ENCODE measurements around the gene GABRD.

GABRD gene

DNA sequence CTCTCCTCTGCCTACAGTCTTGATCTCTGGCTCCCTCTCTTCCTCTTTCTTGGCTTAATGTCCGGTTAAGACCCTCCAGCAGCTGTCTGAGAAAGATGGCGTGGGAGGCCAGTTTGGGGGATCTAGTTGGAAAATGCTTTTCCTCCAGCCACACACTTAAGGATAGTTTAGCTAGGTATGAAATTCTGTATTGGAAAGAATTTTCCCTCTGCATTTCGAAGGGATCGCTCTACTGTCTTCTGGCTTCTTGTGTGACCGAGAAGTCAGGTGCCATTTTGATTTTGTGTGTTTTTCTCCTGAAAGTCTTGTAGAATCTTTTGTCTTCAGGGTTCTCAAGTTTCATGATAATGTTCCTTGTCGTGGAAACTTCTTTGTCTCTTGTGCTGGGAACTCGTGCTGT lies 59.0 kb downstream of the GABRD start:
- ATAC-seq, result no peak
- TF ChIP-seq ZNF565 (CRISPR knock-in tag; conservative IDR thresholded peaks at IDR 0.05; ENCODE audit: low read depth) (no peak), ZNF70 (CRISPR knock-in tag; IDR thresholded peaks at IDR 0.05) (no peak), ZNF8 (CRISPR knock-in tag; IDR thresholded peaks at IDR 0.05) (no peak), PPARA (CRISPR knock-in tag; IDR thresholded peaks at IDR 0.05; ENCODE audit: borderline replicate concordance) (no peak), ARNTL (CRISPR knock-in tag; IDR thresholded peaks at IDR 0.05; ENCODE audit: borderline replicate concordance, low read depth) (no peak), TOX (CRISPR knock-in tag; IDR thresholded peaks at IDR 0.05; ENCODE audit: borderline replicate concordance) (no peak), ZC3H10 (CRISPR knock-in tag; IDR thresholded peaks at IDR 0.05) (no peak)
- TF ChIP-seq, protein P1, sequence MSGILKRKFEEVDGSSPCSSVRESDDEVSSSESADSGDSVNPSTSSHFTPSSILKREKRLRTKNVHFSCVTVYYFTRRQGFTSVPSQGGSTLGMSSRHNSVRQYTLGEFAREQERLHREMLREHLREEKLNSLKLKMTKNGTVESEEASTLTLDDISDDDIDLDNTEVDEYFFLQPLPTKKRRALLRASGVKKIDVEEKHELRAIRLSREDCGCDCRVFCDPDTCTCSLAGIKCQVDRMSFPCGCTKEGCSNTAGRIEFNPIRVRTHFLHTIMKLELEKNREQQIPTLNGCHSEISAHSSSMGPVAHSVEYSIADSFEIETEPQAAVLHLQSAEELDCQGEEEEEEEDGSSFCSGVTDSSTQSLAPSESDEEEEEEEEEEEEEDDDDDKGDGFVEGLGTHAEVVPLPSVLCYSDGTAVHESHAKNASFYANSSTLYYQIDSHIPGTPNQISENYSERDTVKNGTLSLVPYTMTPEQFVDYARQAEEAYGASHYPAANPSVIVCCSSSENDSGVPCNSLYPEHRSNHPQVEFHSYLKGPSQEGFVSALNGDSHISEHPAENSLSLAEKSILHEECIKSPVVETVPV (CRISPR knock-in tag; IDR thresholded peaks at IDR 0.05), result no peak

DNA sequence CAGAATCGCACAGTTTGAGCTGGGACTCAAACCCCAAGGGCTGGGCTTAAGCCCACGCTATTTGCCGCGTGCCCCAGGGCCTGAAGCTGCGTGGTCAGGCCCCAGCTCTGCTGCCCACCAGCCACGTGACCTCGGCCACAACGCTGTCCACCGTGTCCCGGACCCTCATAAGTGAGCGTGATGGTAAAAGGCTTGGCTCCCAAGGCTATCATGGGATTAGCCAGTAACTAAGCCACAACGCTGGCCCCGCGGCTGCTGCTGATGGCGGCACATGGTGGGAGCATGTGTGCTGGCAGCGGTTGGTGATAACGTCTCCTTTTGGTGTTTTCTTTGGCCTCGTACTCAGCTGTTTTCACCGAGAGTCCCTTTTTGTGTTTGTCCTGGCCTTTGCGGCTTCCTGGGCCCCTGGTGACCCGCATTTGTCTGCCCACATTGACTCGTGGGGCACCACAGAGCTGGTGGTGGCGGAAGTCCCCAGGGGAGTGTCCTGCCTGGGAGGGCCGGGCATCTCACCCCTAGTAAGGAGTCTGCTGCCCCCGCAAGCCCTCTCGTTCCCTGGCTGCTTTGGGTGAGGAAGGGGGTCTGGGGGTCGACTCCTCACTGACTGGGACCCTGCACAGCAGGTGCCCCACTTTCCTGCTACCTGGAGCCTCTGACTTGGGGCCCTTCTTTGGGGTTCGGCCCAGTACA lies 60.4 kb downstream of the GABRD start:
- TF ChIP-seq OSR1 (CRISPR knock-in tag; IDR thresholded peaks at IDR 0.05) (no peak), ZNF70 (CRISPR knock-in tag; IDR thresholded peaks at IDR 0.05) (no peak), ESRRG (CRISPR knock-in tag; IDR thresholded peaks at IDR 0.05) (no peak), CSDC2 (CRISPR knock-in tag; IDR thresholded peaks at IDR 0.05) (no peak), ZFP3 (CRISPR knock-in tag; IDR thresholded peaks at IDR 0.05) (no peak), ZC3H10 (CRISPR knock-in tag; IDR thresholded peaks at IDR 0.05) (no peak), TOX (CRISPR knock-in tag; IDR thresholded peaks at IDR 0.05; ENCODE audit: borderline replicate concordance) (no peak), ZFP30 (CRISPR knock-in tag; IDR thresholded peaks at IDR 0.05) (no peak)
- TF ChIP-seq, protein P2, sequence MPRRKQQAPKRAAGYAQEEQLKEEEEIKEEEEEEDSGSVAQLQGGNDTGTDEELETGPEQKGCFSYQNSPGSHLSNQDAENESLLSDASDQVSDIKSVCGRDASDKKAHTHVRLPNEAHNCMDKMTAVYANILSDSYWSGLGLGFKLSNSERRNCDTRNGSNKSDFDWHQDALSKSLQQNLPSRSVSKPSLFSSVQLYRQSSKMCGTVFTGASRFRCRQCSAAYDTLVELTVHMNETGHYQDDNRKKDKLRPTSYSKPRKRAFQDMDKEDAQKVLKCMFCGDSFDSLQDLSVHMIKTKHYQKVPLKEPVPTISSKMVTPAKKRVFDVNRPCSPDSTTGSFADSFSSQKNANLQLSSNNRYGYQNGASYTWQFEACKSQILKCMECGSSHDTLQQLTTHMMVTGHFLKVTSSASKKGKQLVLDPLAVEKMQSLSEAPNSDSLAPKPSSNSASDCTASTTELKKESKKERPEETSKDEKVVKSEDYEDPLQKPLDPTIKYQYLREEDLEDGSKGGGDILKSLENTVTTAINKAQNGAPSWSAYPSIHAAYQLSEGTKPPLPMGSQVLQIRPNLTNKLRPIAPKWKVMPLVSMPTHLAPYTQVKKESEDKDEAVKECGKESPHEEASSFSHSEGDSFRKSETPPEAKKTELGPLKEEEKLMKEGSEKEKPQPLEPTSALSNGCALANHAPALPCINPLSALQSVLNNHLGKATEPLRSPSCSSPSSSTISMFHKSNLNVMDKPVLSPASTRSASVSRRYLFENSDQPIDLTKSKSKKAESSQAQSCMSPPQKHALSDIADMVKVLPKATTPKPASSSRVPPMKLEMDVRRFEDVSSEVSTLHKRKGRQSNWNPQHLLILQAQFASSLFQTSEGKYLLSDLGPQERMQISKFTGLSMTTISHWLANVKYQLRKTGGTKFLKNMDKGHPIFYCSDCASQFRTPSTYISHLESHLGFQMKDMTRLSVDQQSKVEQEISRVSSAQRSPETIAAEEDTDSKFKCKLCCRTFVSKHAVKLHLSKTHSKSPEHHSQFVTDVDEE (CRISPR knock-in tag; IDR thresholded peaks at IDR 0.05), result no peak
- no peak for ATAC-seq

DNA sequence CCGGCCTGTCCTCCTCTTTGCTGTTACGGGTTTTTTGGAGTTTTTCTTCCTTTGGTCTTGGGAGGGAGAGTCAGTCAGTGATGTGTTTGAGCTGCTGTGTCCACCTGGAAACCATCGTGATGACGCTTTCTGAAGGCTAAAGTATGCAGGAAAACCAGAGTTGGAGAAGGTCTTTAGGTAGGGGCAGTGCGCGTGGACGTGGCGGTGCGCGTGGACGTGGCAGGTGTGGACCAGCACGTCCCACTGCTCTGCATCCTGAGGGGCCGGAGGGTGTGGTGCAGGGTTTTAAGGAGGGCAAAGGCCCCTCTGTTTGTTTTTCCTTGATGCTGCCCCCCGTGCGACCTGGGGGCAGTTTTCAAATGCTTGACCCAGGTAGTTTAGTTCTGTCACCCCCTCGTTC lies 61.0 kb downstream of the GABRD start:
- TF ChIP-seq TCF4 (CRISPR knock-in tag; IDR thresholded peaks at IDR 0.05; ENCODE audit: borderline replicate concordance) (no peak), TOX (CRISPR knock-in tag; IDR thresholded peaks at IDR 0.05; ENCODE audit: borderline replicate concordance) (no peak), ISL1 (CRISPR knock-in tag; IDR thresholded peaks at IDR 0.05) (no peak), ZNF70 (CRISPR knock-in tag; IDR thresholded peaks at IDR 0.05) (no peak), ESRRG (CRISPR knock-in tag; IDR thresholded peaks at IDR 0.05) (no peak), RARB (CRISPR knock-in tag; IDR thresholded peaks at IDR 0.05) (no peak), CSDC2 (CRISPR knock-in tag; IDR thresholded peaks at IDR 0.05) (no peak), SNAI2 (CRISPR knock-in tag; IDR thresholded peaks at IDR 0.05) (no peak), PPARA (CRISPR knock-in tag; IDR thresholded peaks at IDR 0.05; ENCODE audit: borderline replicate concordance) (no peak), GLIS3 (CRISPR knock-in tag; IDR thresholded peaks at IDR 0.05) (no peak), ARNTL (CRISPR knock-in tag; IDR thresholded peaks at IDR 0.05; ENCODE audit: borderline replicate concordance, low read depth) (no peak), OSR1 (CRISPR knock-in tag; IDR thresholded peaks at IDR 0.05) (no peak), ZFP3 (CRISPR knock-in tag; IDR thresholded peaks at IDR 0.05) (no peak), BACH2 (CRISPR knock-in tag; IDR thresholded peaks at IDR 0.05; ENCODE audit: borderline replicate concordance) (no peak), ZC3H10 (CRISPR knock-in tag; IDR thresholded peaks at IDR 0.05) (no peak), ZFP30 (CRISPR knock-in tag; IDR thresholded peaks at IDR 0.05) (no peak), ZNF565 (CRISPR knock-in tag; conservative IDR thresholded peaks at IDR 0.05; ENCODE audit: low read depth) (no peak)
- TF ChIP-seq, protein P3, sequence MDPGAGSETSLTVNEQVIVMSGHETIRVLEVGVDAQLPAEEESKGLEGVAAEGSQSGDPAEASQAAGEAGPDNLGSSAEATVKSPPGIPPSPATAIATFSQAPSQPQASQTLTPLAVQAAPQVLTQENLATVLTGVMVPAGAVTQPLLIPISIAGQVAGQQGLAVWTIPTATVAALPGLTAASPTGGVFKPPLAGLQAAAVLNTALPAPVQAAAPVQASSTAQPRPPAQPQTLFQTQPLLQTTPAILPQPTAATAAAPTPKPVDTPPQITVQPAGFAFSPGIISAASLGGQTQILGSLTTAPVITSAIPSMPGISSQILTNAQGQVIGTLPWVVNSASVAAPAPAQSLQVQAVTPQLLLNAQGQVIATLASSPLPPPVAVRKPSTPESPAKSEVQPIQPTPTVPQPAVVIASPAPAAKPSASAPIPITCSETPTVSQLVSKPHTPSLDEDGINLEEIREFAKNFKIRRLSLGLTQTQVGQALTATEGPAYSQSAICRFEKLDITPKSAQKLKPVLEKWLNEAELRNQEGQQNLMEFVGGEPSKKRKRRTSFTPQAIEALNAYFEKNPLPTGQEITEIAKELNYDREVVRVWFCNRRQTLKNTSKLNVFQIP (CRISPR knock-in tag; IDR thresholded peaks at IDR 0.05; ENCODE audit: borderline replicate concordance, low read depth), result no peak
- TF ChIP-seq, protein P2 (CRISPR knock-in tag; IDR thresholded peaks at IDR 0.05), result no peak
- TF ChIP-seq, protein P4, sequence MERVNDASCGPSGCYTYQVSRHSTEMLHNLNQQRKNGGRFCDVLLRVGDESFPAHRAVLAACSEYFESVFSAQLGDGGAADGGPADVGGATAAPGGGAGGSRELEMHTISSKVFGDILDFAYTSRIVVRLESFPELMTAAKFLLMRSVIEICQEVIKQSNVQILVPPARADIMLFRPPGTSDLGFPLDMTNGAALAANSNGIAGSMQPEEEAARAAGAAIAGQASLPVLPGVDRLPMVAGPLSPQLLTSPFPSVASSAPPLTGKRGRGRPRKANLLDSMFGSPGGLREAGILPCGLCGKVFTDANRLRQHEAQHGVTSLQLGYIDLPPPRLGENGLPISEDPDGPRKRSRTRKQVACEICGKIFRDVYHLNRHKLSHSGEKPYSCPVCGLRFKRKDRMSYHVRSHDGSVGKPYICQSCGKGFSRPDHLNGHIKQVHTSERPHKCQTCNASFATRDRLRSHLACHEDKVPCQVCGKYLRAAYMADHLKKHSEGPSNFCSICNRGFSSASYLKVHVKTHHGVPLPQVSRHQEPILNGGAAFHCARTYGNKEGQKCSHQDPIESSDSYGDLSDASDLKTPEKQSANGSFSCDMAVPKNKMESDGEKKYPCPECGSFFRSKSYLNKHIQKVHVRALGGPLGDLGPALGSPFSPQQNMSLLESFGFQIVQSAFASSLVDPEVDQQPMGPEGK (CRISPR knock-in tag; IDR thresholded peaks at IDR 0.05; ENCODE audit: borderline replicate concordance), result no peak
- no peak for ATAC-seq
